Stimulated activated CD8-positive, alpha-beta memory T cell treated with anti-CD3 and anti-CD28 coated beads, Interleukin-12 subunit alpha, Interleukin-12 subunit beta, amount 100 ng/mL, for 24 hours (primary cell): ENCODE data around the gene KLF7.

Experiments used
- DNase-seq: peaks from one replicate; pipeline ENCODE4 v3.0.0-alpha.2; 2020; ENCODE audit errors: extremely low read depth

Gene KLF7

DNA sequence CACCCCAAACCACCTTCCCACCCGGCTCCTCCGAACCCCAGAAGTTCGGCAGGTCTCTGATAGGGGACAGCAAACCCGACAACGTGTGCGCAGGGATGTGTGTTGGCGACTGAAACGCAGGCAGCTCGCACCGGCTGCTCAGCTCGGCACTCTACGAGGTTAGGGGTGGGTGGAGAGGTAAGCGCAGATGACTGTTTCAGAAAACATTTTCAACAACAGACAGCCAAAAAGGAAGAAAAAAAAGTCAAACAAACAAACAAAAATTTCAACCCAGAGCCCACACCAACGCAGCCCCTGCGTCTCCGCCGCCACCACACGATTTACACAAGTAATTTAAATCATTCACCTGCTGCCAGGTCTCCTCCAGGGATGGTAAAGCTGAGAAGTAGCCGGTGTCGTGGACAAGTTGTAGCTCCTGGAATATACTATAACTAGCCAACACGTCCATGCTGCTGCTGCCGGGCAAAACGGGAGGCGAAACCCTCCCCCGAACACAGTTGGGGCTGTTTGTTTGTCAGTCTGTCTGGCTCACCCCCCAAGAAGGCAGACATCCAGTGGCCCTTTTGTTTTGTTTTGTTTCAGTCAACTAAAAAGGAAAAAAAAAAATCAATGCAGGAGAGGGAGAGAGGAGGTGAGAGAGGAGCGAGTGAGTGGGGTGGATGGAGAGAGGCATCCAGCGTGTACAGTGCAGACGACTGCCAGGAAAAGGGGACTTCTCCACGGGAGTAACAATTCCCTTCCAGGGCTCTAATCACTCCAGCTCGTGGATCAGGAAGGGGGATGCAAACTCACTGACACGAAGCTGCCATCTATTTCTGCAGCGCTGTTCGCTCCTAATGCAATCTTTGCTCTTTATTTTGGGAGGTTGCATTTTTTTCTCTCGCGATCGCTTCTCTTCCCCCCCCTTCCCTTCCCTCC is at the start of gene KLF7:
Gene KLF7 (minus strand): TSS at position 828 of the 918 bp plus-strand sequence. CDS start 380 bp downstream, at position 448.
- DNase-seq = no peak

DNA sequence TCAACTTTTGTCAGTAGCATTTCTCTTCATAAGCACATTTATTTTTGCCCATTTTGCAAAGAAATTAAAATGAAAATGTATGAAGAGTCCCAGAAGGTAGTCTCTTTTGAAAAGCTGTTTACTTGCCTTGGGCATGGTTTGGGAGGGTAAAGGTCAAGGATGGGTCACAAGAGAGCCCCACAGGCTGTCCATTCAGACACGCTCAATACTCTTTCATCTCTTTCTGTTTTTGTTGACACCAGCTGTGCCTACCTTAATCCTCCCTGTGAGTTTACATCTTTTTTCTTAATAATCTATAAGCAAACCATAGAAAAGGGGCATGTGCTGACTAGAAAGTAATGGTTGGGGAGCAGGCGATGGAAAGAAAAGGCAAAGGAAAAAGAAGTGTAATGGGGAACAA is 49.6 kb upstream of the KLF7 start:
- no peak for DNase-seq

DNA sequence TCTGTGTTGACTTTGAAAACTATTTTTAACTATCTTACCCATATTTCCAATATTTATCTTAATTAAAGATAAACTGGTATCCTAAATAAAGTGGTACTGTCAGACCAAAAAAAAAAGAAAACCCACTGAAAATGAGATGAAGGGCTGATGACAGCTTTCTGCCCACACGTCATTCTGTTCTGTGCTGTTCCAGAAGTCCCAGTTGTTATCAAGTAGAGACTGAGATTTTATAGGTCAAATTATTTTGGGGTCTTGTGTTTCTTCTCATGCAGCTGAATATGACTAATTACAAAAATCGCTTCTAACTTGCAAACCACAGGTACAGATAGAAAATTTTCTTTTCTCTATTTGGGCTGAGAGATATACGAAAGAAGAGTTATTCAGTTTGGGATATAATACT is 48.7 kb upstream of the KLF7 start:
- DNase-seq = no peak

DNA sequence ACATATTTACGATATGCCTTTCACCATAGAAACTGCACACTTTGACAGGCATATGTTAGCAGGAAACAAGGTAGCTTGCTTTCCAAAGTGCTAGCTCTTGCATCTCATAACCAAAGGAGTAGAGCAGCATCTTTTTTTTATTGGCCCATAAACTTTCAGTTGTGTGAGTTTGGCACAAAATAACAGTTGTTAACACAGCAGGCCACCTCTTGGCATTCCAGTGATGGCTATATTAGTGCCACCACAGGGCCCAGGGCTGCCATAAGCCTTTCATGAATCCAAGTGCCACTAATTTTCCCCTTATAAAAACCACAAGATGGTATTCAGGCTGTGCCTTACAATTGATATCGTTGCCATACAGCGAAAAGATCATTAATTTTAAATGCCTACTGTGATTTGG is 40.3 kb upstream of the KLF7 start:
- no peak for DNase-seq

DNA sequence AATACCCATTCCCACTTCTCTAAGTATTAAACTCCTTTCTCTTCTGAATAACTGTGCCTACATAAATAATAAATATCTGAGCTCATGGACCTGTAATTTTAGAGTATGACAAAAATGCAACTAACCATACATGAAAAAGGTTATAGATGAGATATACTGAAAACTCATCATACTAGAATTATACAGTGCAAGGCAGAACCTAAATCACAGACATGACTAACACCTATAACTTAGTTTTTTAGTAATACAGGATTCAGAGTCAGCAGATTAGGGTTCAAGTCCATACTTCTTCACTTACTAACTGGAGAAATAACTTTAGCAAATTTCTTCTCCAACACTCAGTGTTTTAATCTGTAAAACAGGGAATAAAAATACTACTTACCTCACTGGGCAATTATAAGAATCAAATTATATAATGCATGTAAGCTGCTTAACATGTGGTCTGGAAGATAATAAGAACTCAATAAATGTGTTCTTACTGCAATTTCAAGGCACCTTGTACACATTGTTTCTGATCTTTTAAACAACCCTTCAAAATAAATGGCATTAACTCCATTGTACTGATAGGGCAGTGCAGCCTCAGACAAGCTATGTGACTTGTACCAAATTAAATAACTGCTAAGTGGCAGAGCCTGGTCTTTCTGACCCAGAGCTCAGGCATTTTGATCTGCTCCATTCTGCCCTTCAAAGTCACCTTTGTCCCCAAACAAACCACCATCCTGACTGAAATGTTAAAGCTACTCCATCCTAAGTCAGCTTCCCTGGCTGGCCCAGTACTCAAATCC is 39.6 kb upstream of the KLF7 start:
- DNase-seq = no peak

DNA sequence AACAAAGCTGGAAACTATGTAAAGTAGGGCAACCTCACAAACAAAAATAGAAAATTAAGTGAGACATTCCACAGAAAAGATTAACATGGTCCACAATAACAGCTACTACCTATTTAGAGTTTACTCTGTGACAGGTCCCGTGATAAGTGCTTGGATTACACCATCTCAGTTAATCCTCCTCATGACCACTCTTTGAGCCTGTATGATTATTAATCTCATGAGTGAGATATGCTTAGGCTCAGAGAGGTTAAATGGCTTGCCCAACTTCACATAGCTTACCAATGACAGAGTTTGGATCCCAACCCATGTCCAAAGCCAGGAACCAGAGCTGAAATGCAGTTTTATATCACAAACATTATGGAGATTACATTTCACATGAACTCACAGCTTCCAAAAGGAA is 37.3 kb upstream of the KLF7 start:
- DNase-seq = no peak

DNA sequence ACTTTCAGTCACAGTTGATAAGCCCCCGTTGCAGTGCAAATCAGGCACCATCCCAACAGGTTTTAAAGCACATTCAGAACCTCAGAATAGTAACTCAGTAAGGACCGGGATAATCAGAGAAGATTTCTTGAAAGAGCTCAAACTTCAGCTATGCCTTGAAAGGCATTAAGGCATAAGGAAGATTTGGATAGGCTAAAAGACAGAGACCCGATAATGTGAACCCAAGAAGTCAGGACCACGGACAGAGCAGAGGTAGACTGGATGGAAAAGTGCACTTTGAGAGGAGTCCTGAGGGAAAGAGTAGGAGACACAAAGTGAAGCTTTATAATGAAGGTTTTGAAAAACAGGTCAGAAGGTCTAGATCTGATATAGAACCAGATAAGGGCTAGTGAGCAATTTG is 36.9 kb upstream of the KLF7 start:
- DNase-seq = no peak

DNA sequence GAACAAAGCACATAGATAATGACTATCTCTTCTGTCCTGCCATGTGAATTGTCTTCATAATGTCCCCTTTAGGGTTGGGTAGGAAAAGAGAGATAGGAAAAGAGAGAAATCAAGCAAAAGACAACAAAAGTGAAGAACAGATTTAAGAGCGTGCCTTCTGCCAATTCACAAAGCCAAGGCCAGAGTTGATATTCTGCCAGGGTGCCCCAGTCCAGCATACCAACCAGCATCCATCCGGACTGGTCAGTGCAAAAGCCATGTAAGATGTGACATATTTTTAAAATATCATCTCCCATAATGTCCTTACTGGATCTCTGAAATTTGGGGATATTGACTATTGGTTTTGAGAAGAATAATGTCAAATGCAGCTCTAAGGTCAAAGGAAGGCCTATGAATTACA is 35.7 kb upstream of the KLF7 start:
- DNase-seq = no peak

DNA sequence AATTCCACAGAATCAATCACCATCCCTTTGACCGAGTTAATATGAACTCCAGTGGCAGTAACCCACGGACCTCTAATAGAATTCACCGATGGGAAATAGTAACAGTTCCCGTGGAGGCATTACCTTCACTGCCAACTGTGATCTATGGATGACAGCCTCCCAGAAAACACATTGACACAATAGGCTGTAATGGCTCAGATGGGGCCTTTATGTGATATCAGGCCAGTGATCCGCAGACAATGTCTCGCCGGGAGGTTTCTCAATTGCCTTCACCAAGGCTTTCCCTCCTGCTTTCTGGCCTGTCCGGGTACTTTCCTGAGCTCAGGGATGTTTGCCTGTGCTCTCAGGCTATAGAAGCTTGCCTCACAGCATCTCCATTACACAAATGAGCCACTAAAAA is 34.4 kb upstream of the KLF7 start:
- no peak for DNase-seq

DNA sequence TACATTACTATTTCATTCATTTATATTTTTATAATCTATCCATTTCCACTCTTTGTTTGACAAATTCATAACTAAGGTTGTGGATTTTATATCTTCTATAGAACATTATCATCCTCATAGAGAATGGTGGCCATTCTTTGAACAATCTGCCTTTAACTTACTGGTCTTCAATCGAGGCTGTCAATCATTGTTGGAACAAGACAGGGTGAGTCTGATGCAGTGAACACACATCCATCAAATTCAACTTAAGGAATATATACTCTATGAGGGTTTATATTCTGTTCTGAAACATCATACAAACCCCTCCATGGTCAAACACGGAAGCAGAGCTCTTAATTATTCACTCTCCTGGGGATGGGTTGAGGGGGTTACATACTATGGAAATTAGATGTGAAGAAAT is 28.3 kb upstream of the KLF7 start:
- DNase-seq = no peak

DNA sequence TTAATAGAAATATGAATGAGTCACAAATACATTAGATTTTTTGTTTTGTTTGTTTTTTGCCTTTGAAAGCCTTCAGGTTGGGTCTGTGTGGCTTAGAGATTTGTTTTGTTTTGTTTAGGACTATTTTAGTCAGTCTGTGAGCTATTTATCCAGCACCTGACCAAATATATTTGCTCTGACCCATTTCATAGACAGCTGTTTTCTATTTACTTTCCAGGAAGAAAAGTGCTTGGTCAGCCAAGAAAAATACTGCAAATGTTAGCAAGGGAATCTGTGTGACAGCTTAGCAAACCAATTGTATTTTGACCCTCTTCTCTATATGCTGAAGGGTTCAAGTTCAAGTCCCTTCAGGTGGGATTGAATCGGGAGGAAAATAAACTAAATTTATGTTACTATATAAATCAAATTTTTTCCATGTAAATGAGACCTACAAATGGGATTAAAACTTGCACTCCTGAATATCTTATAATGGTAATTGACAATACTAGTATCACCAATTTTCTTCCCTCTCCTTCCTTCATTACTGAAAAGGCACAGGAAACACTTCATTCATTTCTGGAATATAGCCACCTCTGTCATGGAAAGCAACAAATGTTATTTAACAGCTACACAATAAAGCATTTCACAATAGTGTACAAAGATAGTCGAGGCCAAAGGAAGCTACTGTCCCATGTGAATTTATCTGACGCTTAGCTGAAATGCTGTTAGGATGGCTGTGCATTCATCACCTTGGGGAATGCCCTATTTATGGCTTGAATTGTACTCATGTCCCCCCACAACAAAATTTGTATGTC is 23.1 kb upstream of the KLF7 start:
- no peak for DNase-seq

DNA sequence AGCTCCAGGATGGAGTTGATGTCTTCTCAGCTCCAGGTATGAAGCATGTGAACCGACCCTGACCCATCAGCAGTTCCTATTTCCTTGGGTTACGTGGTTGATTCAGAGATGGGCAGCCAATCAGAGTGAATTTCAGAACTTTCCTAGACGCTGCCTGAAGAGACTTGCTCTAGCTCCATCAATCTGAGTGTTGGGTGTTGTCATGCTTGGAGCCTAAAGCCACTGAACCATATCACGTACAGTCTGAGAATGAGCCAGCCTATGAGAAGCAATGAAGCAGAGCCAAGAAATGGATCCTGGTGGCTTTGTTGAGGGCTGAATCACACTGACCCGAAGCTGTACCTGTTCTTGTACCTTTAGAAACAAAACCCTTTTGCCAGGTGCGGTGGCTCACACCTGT is 19.6 kb upstream of the KLF7 start:
- DNase-seq = no peak

DNA sequence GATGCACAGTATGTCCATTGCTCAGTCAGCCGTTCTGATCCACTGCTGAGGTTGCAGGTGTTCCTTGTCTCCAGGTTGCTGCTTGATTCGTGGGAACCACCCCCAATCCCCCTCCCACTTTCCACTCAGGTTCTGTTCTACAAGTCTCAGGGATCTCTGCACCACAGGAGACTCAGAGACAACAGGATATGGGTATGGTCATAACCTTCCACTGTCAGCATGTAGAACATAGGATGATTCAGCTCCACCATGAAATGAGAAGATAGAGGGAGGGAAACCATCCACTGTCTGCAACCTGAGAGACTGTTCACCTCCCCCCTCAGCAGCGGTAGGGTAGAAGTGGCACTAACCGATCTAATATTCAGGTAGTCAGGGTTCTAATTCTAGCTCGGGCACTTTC is 19.0 kb upstream of the KLF7 start:
- no peak for DNase-seq

DNA sequence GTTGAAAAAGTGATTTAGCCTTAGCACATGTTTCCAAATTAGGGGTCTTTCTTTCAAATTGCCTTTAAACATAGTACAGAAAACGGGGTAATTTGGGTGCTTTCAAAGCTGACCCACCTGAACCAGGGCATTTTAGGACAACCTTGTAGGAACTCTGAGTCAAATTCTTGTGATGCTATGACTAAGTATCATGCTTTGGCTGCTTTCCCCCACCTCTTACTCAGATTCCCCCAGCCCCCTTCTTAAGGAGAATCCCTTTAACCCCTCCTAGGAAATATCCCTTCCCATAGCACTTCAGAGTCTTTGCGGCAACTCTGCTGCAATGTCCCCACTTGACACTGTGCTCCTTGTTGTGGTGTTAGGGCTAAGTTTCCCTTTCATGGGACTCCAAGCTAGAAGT is 18.6 kb upstream of the KLF7 start:
- no peak for DNase-seq

DNA sequence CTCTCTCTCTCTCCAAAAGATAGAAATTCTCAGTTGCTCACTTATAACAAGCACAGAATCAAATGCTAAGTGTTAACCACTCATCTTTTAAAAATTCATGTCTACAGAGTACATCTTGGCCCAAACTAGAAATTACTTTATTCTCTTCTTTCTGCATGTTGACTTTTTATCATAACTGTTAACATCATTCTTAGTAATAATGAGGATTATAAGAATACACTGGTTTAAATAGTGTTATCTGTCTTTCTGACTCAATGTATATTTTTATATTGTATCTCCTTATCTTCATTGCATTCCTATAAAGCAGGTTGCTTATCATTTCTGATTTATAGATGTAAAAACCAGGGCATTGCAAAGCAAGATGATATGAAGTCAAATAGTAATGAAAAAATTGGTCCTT is 17.8 kb upstream of the KLF7 start:
- no peak for DNase-seq

DNA sequence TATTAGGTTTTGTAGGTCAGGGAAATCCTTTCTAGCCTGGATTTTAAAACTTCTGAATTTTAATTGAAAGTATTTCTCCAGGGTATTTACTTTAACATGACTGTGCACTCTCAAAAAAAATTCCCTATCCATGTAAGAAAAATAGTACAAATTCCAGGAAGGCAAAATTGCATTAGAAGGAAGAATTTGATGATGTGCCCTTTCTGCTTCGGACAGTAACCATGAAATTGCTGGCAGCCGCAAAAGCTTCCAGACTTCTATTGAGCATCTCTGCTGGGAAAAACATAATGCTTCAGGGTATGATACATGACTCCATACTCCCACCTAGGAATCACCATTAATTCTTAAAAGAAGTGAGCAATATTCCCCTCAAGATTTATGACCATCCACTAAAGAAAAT is 17.2 kb upstream of the KLF7 start:
- DNase-seq = no peak

DNA sequence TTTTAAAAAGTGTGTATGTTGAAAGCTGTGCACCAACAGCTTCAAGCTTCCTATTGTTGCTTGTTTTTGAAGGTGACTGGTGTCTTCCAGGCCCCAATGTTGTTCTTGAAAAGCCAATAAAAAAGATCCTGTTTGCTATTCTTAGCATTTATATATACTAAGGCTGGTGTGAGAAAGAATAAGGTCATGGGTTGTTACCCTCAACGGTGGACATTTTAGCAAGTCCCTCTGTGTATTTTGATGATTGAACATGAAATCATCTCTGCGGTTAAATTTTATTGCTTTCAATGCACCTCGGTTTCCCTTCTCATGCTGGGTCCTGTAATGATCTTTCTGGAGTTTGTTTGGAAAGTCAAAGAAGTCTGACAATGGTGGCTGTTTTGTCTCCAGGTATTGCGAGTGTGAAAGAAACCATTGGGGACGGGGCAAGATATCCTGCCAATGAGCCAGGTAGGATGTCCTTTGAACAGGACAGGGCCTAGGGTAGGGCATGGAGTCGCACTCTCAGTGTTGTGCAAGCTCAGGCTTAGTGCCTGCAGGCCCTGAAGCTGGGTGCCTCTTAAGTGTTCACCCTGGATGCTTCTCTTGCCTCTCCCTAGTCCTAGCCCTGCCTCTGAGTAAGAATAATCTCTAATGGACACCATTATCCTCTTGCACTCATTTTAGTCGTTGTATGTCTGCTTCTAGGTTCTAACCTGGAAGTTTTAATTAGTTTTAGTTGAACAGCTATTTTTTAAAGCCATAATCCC is 16.0 kb upstream of the KLF7 start:
- no peak for DNase-seq

DNA sequence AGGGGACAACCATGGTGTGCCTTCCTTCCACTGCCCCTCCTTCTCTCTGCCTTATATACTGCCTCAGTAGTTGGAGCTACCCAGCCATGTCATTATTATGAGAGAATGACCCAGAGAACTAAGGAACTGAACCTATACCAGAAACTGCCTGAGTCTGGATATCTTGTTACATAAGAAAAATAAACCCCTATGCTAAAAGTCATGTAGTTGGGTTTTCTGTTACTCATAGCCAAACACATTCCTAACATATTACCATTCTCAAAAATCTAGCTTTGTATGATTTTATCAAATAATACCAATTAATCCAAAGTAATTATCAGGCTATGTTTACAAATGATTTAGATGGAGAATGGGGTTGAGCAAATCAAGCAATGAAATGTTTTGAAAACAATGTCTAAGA is 15.0 kb upstream of the KLF7 start:
- no peak for DNase-seq

DNA sequence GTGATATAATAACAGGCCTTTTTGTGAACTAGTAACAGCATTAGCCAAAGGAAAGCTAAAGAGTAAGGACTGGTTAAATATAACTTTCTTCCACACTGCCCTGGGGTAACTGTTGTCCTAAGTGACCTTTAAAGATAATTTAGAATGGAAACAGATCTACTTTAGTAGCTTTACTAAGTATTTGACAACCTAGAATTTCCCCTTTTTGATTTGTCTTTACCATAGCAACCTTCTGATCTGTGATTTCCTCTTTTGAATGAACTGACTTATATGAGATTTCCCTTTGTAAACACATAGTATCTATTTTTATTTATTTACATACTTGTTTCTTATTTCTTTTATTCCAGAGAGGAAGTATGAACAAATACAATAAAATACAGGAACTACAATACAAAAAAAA is 10.5 kb upstream of the KLF7 start:
- DNase-seq = no peak

DNA sequence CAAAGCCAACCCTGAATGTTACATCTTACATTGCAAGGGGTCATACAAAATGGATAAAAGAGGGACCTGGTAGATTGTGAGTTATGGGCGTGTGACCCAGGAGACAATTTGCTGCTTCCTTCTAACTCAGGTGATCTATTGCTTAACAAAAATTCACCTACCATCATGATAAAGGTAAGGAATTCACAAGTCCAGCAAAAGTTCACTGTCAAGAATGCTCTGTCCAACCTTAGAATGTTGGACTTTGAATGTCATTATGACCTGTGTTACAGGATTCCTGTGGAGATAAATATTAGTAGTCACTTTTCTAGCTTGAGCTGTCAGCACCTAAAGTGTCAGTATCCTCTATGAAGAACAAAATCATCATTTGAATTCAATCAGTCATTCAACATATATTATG is 7.9 kb upstream of the KLF7 start:
- no peak for DNase-seq

DNA sequence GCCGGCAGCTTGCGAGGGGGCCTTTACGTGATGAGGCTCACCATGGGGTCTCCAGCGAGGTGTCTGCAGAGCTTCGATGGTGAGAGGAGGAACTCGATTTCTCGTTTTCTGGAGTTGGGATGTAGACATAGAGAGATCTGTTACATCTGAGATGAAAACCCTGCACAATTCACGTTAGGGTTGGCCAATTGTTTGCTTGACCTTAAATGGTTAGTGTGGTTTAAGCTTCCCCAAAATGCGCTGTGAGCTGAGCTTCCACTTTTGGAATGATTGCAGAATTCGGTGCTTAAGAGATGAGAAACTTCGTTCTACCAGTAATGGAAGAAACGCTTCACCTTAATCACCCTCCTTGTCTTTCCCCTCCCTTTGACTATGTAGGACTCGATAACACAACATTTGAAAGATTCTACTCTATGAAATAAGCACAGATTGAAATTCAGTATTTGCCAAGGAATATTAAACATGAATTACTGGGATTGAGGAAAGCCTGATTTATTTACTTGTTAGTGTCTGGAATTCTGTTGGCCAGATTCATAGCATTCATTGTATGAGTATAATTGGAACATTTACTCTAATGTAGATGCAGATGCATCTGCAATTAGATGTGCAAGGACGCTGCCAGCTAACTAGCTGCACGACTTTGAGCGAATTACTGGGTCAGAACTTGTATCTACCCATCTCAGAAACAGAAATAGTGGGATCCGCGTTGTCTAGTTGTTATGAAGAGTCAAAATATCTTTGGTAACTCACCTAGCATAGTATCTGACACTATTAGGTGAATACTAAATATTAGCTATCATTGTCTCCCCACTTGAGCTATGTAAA is 1.6 kb upstream of the KLF7 start:
- no peak for DNase-seq
